H1 (cell line): ENCODE results near the gene SMCP. TPM values are rescaled to one million over a fixed set of nuclear protein-coding genes. Genes with fewer than 3 reads are reported as not detected.

Experiments
- CTCF ChIA-PET: fragments of 300-600 bp; sonication (Branson Sonifier 250); formaldehyde crosslinking; loops from one replicate; lab custom pipeline; 2021; ENCODE audit not compliant: partially characterized antibody; lab: Charles Lee
- POLR2A ChIA-PET: fragments of 300-600 bp; sonication (Branson Sonifier 250); formaldehyde crosslinking; loops from one replicate; lab custom pipeline; 2021; ENCODE audit warnings: inconsistent platforms; ENCODE audit not compliant: partially characterized antibody; lab: Charles Lee
- DNase-seq, 2 experiments: peaks; one replicate each; pipeline versions ENCODE4 v3.0.0 to v3.0.0-alpha.2; 2010 to 2022; ENCODE audit warnings: low spot score in 2 of 2, low read depth in 1 of 2, mixed read lengths in 1 of 2
- FAIRE-seq: peaks from 2 replicates; lab custom pipeline; 2011; peaks lifted over from hg19 to GRCh38; lab: Jason Lieb, UNC
- H2AFZ ChIP-seq: 2 replicates; pipeline ENCODE4 v1.8.1; 2012; ENCODE audit warnings: low read length, inconsistent platforms
- H2AK5ac ChIP-seq: 2 replicates; pipeline ENCODE4 v1.6.1; 2013; ENCODE audit warnings: low read depth, low read length
- H2BK120ac ChIP-seq: replicated peaks from 2 replicates; pipeline ENCODE3; 2013; ENCODE audit warnings: low read depth, low read length, inconsistent platforms
- H2BK12ac ChIP-seq: 2 replicates; pipeline ENCODE4 v1.6.1; 2013; ENCODE audit warnings: low read depth, low read length
- H2BK15ac ChIP-seq: 2 replicates; pipeline ENCODE4 v1.6.1; 2013; ENCODE audit warnings: low read length
- H2BK20ac ChIP-seq: 2 replicates; pipeline ENCODE4 v1.6.1; 2013; ENCODE audit warnings: low read length
- H2BK5ac ChIP-seq: 2 replicates; pipeline ENCODE4 v1.6.1; 2013; ENCODE audit warnings: low read depth, low read length
- H3K14ac ChIP-seq: 2 replicates; pipeline ENCODE4 v1.6.1; 2013; ENCODE audit warnings: inconsistent platforms; ENCODE audit not compliant: insufficient read length
- H3K18ac ChIP-seq: 2 replicates; pipeline ENCODE4 v1.6.1; 2013; ENCODE audit warnings: low read length; ENCODE audit errors: extremely low read depth
- H3K23ac ChIP-seq: 2 replicates; pipeline ENCODE4 v1.6.1; 2013; ENCODE audit warnings: inconsistent platforms; ENCODE audit not compliant: insufficient read length
- H3K23me2 ChIP-seq: 2 replicates; pipeline ENCODE4 v1.6.1; 2013; ENCODE audit warnings: low read depth, low read length
- H3K27ac ChIP-seq: 2 replicates; pipeline ENCODE4 v1.6.1; 2011; ENCODE audit warnings: low read depth, low read length, inconsistent platforms
- H3K27me3 ChIP-seq, 4 experiments: replicated peaks in 1 of 4; 1 replicate in 1 of 4; 2 replicates in 3 of 4; pipeline versions ENCODE4 v1.6.1 to v1.8.1; 2011 to 2013; ENCODE audit warnings: low read length in 3 of 4, mild to moderate bottlenecking in 3 of 4, inconsistent platforms in 2 of 4, mixed read lengths in 2 of 4, moderate library complexity in 1 of 4; ENCODE audit not compliant: control insufficient read depth in 3 of 4, insufficient read depth in 3 of 4; ENCODE audit errors: extremely low read depth in 1 of 4
- H3K36me3 ChIP-seq, 4 experiments: 2 replicates each; pipeline versions ENCODE4 v1.6.1 to v1.8.1; 2011 to 2013; ENCODE audit warnings: mild to moderate bottlenecking in 4 of 4, low read length in 3 of 4, moderate library complexity in 2 of 4, control low read depth in 1 of 4, inconsistent platforms in 1 of 4; ENCODE audit not compliant: insufficient read depth in 4 of 4, control insufficient read depth in 2 of 4
- H3K4ac ChIP-seq: replicated peaks from 2 replicates; pipeline ENCODE3; 2013; ENCODE audit warnings: low read length, low read depth, mixed read lengths, inconsistent platforms; ENCODE audit not compliant: insufficient read length
- H3K4me1 ChIP-seq, 4 experiments: replicated peaks in 1 of 4; 1 replicate in 1 of 4; 2 replicates in 3 of 4; pipeline versions ENCODE4 v1.6.1 to v1.8.1; 2011 to 2013; ENCODE audit warnings: low read length in 3 of 4, inconsistent platforms in 2 of 4, mixed read lengths in 1 of 4; ENCODE audit not compliant: insufficient read depth in 4 of 4, control insufficient read depth in 3 of 4
- H3K4me2 ChIP-seq, 2 experiments: 2 replicates each; pipeline versions ENCODE4 v1.6.1 to v1.8.1; 2011 to 2013; ENCODE audit warnings: low read depth in 2 of 2, low read length in 2 of 2, control low read depth in 1 of 2, inconsistent platforms in 1 of 2, mild to moderate bottlenecking in 1 of 2; ENCODE audit not compliant: insufficient read depth in 1 of 2
- H3K4me3 ChIP-seq, 4 experiments: fragments of 200-600, 300-600 bp in 1 of 4; sonication (generic), shearing (Covaris generic), sonication (Bioruptor Twin) in 1 of 4; 2 replicates each; pipeline versions ENCODE4 v1.5.1 to v1.8.1; 2011 to 2016; ENCODE audit warnings: low read length in 4 of 4, low read depth in 3 of 4, control low read depth in 2 of 4, inconsistent platforms in 2 of 4, mild to moderate bottlenecking in 2 of 4, mixed read lengths in 1 of 4, moderate library complexity in 1 of 4; ENCODE audit not compliant: insufficient read depth in 2 of 4; ENCODE audit errors: extremely low read depth in 1 of 4
- H3K56ac ChIP-seq: replicated peaks from 2 replicates; pipeline ENCODE3; 2013; ENCODE audit warnings: low read depth, mild to moderate bottlenecking, mixed read lengths, low read length, inconsistent platforms; ENCODE audit not compliant: insufficient read length
- H3K79me1 ChIP-seq: 2 replicates; pipeline ENCODE4 v1.6.1; 2013; ENCODE audit warnings: low read depth, low read length, control low read depth
- H3K79me2 ChIP-seq, 2 experiments: 2 replicates each; pipeline versions ENCODE4 v1.6.1 to v1.8.1; 2012 to 2013; ENCODE audit warnings: low read length in 2 of 2, mild to moderate bottlenecking in 2 of 2, inconsistent platforms in 1 of 2; ENCODE audit not compliant: insufficient read depth in 2 of 2, control insufficient read depth in 1 of 2
- H3K9ac ChIP-seq, 4 experiments: replicated peaks in 1 of 4; 1 replicate in 1 of 4; 2 replicates in 3 of 4; pipeline versions ENCODE4 v1.6.1 to v1.8.1; 2011 to 2013; ENCODE audit warnings: low read depth in 3 of 4, low read length in 3 of 4, control low read depth in 2 of 4, mild to moderate bottlenecking in 2 of 4, moderate library complexity in 2 of 4, inconsistent platforms in 1 of 4; ENCODE audit errors: extremely low read depth in 1 of 4
- H3K9me3 ChIP-seq, 2 experiments: 2 replicates each; pipeline versions ENCODE4 v1.6.1 to v1.8.1; 2012 to 2013; ENCODE audit warnings: mild to moderate bottlenecking in 2 of 2, moderate library complexity in 2 of 2, control low read depth in 1 of 2, inconsistent platforms in 1 of 2, low read depth in 1 of 2, low read length in 1 of 2, mixed read lengths in 1 of 2; ENCODE audit not compliant: insufficient read depth in 2 of 2
- H4K20me1 ChIP-seq, 2 experiments: replicated peaks in 1 of 2; 2 replicates each; pipeline versions ENCODE3 to v1.8.1; 2011 to 2013; ENCODE audit warnings: inconsistent platforms in 2 of 2, low read length in 2 of 2, mild to moderate bottlenecking in 1 of 2; ENCODE audit not compliant: insufficient read depth in 2 of 2, control insufficient read depth in 1 of 2
- H4K5ac ChIP-seq: 2 replicates; pipeline ENCODE4 v1.6.1; 2013; ENCODE audit warnings: low read length, low read depth, mixed read lengths, inconsistent platforms; ENCODE audit not compliant: insufficient read length
- H4K8ac ChIP-seq: 2 replicates; pipeline ENCODE4 v1.8.0; 2013; ENCODE audit warnings: mild to moderate bottlenecking, moderate library complexity, low read length, inconsistent platforms; ENCODE audit not compliant: insufficient read depth; ENCODE audit errors: extremely low read depth
- H4K91ac ChIP-seq: replicated peaks from 2 replicates; pipeline ENCODE3; 2013; ENCODE audit warnings: low read length, mixed read lengths, inconsistent platforms; ENCODE audit not compliant: insufficient read length
- ATF3 ChIP-seq: IDR thresholded peaks from 2 replicates; pipeline ENCODE4 v1.6.1; 2011; ENCODE audit warnings: low read depth, mild to moderate bottlenecking, low read length; ENCODE audit not compliant: insufficient read depth
- BRCA1 ChIP-seq: IDR thresholded peaks from 2 replicates; pipeline ENCODE4 v1.6.1; 2012; ENCODE audit warnings: low read depth, low read length, improper control_type of control experiment
- CHD2 ChIP-seq: IDR thresholded peaks from 2 replicates; pipeline ENCODE4 v1.6.1; 2012; ENCODE audit warnings: low read length, improper control_type of control experiment
- CTCF ChIP-seq, 3 experiments: IDR thresholded peaks; 1 replicate in 2 of 3; 2 replicates in 1 of 3; pipeline versions ENCODE4 v1.5.1 to v1.6.1; 2011; ENCODE audit warnings: low read length in 3 of 3, mild to moderate bottlenecking in 3 of 3, inconsistent platforms in 2 of 3, low read depth in 1 of 3, moderate library complexity in 1 of 3; ENCODE audit not compliant: insufficient read depth in 1 of 3; ENCODE audit errors: control extremely low read depth in 1 of 3
- GABPA ChIP-seq: IDR thresholded peaks from 2 replicates; pipeline ENCODE4 v1.6.1; 2011; ENCODE audit warnings: mild to moderate bottlenecking, low read length, moderate library complexity, borderline replicate concordance; ENCODE audit not compliant: insufficient read depth
- GTF2F1 ChIP-seq: IDR thresholded peaks from 2 replicates; pipeline ENCODE4 v1.6.1; 2012; ENCODE audit warnings: low read depth, low read length, improper control_type of control experiment, borderline replicate concordance
- JUN ChIP-seq: IDR thresholded peaks from 2 replicates; pipeline ENCODE4 v1.6.1; 2011; ENCODE audit warnings: low read depth, mild to moderate bottlenecking, improper control_type of control experiment, low read length
- KDM1A ChIP-seq: fragments of 200-600, 300-600 bp; sonication (generic); IDR thresholded peaks from 2 replicates; pipeline ENCODE4 v1.7.1; 2016; ENCODE audit warnings: mild to moderate bottlenecking, low read length, borderline replicate concordance
- SP1 ChIP-seq: IDR thresholded peaks from 2 replicates; pipeline ENCODE4 v1.6.1; 2011; ENCODE audit warnings: low read depth, low read length
- SRF ChIP-seq: IDR thresholded peaks from 2 replicates; pipeline ENCODE4 v1.6.1; 2011; ENCODE audit warnings: mild to moderate bottlenecking, low read depth, low read length, moderate library complexity
- TEAD4 ChIP-seq: IDR thresholded peaks from 2 replicates; pipeline ENCODE4 v1.6.1; 2012; ENCODE audit warnings: low read depth, low read length, inconsistent platforms, mixed read lengths
- YY1 ChIP-seq: IDR thresholded peaks from 2 replicates; pipeline ENCODE4 v1.6.1; 2011; ENCODE audit warnings: low read depth, mild to moderate bottlenecking, low read length
- WGBS, 2 experiments: shearing (Covaris generic) in 1 of 2; methylation state at CpG; one replicate each; pipeline versions ENCODE4 v1.1.6 to v1.1.7; 2013 to 2015; ENCODE audit warnings: low lambda C conversion rate in 2 of 2, mixed read lengths in 2 of 2, inconsistent platforms in 1 of 2, low coverage in 1 of 2, missing lambda C conversion rate in 1 of 2; ENCODE audit not compliant: insufficient replicate concordance in 2 of 2, insufficient coverage in 1 of 2, insufficient read length in 1 of 2; ENCODE audit errors: extremely low coverage in 1 of 2, missing lambda C conversion rate in 1 of 2; 5-methylcytosine and 5-hydroxymethylcytosine counted together
- polyA plus RNA-seq, 7 experiments: library from polyadenylated mRNA; depleted of rRNA in 3 of 7; stranded (reverse) in 5 of 7; unstranded in 2 of 7; fragments of >200 nt in 5 of 7; fragments of 200-250 nt in 2 of 7; gene quantifications; 1 replicate in 5 of 7; 2 replicates in 1 of 7; 4 replicates in 1 of 7; pipeline versions ENCODE4 v1.2.1 to v1.2.3, GENCODE V29; 2011 to 2013; ENCODE audit warnings: missing spikeins in 2 of 7, mixed read lengths in 2 of 7
- total RNA-seq: library from RNA; stranded (reverse); fragmentation: NEBNext Ultra II Directional; extraction: Animal tissue kit (Norgen Biotek cat#: 25700); gene quantifications from 2 replicates; pipeline ENCODE4 v1.2.1, GENCODE V29; 2021

The SMCP gene
- total and polyA plus RNA-seq, 2 of the 8 experiments (the other 6 are each of a cell fraction or from before 2014, with no cell fraction given): not detected

GRCh38 chr1:152860129-152860528, 18.0 kb upstream of the SMCP start:
- Histone ChIP-seq H4K8ac (no peak overlapping the region), H3K79me1 (no peaks in the 10 kb centered on the region), H3K23me2 (no peaks in the 10 kb centered on the region), H3K4me2 (no peak overlapping the region), H4K20me1 (no peaks in the 10 kb centered on the region), H3K4me1 (no peaks in the 10 kb centered on the region), H2AFZ (no peak overlapping the region), H2BK12ac (no peak overlapping the region), H2BK20ac (no peak overlapping the region), H2BK5ac (no peak overlapping the region), H3K18ac (no peak overlapping the region), H2BK120ac (no peak overlapping the region), H2AK5ac (no peak overlapping the region), H3K9me3 (peaks cover 67 to 81% of the 10 kb centered on the region in 2 experiments), H4K91ac (no peak overlapping the region), H3K27ac (no peak overlapping the region), H3K27me3 (no peaks in the 10 kb centered on the region), H3K14ac (no peak overlapping the region), H3K79me2 (no peaks in the 10 kb centered on the region), H4K5ac (no peak overlapping the region), H3K36me3 (peaks cover 0 to 3% (median 0%) of the 10 kb centered on the region in 4 experiments; a peak in 1 of 8 replicates), H3K23ac (no peak overlapping the region), H3K56ac (no peak overlapping the region), H3K4ac (no peak overlapping the region), H3K9ac (no peak overlapping the region), H3K4me3 (no peak overlapping the region), H2BK15ac (no peak overlapping the region)
- FAIRE-seq (no peak), DNase-seq (no peak)
- CTCF ChIA-PET: interaction anchor here (0.6 kb wide), 1 partner anchor 9 kb away, joined by 3 read pairs; no protein-coding TSS in a partner anchor
- 68 to 100% methylated on average over 1 to 3 of the region's 3 CpGs for WGBS, 2 experiments
- POLR2A ChIA-PET: no interaction called here
- TF ChIP-seq CTCF (IDR thresholded peaks at IDR 0.05; ENCODE audit: control extremely low read depth in 1 of 3, insufficient read depth in 1 of 3, low read depth in 1 of 3, low read length in 3 of 3): no peak
- no peak for TF ChIP-seq BRCA1
- TF ChIP-seq CHD2: no peak
- TF ChIP-seq GTF2F1: no peak
- TF ChIP-seq KDM1A: no peak
- no peak for TF ChIP-seq SRF
- TF ChIP-seq JUN: no peak
- TF ChIP-seq SP1: no peak
- TF ChIP-seq TEAD4: no peak
- TF ChIP-seq GABPA: no peak
- TF ChIP-seq ATF3: no peak
- TF ChIP-seq YY1: no peak
